Stimulated activated CD8-positive, alpha-beta memory T cell treated with anti-CD3 and anti-CD28 coated beads, Interleukin-15, amount 100 ng/mL, for 48 hours (primary cell): ENCODE data around the gene MRPL24.
"Not testable (repeated sequence)": the region's sequence is repeated elsewhere in the genome, so short reads cannot be mapped to it uniquely, and the experiment has no call there.

ENCODE experiments used
- DNase-seq, 2 donors: peaks; one replicate each; pipeline ENCODE4 v3.0.0-alpha.2; 2020; ENCODE audit warnings: low read depth in 2 of 2

MRPL24 gene

GRCh38 chr1:156740741-156741480, at the start of gene MRPL24:
Gene MRPL24, minus strand, starts transcription at chr1:156741088. Its CDS starts 2,384 bp downstream, at chr1:156738704.
- DNase-seq, result peak; percentile 95 to 96

GRCh38 chr1:156789621-156790318, 48.9 kb upstream of the MRPL24 start:
- no peak for DNase-seq

- DNase-seq, result no peak
Measured at GRCh38 chr1:156788136-156788535, 47.2 kb upstream of the MRPL24 start.

GRCh38 chr1:156786640-156787039, 45.8 kb upstream of the MRPL24 start:
- no peak for DNase-seq

GRCh38 chr1:156785458-156785857, 44.6 kb upstream of the MRPL24 start:
- DNase-seq, result no peak

GRCh38 chr1:156781585-156782186, 40.8 kb upstream of the MRPL24 start:
- no peak for DNase-seq

- DNase-seq, result no peak
Measured at GRCh38 chr1:156777573-156777972, 36.7 kb upstream of the MRPL24 start.

- DNase-seq, result no peak
Measured at GRCh38 chr1:156776942-156777341, 36.1 kb upstream of the MRPL24 start.

GRCh38 chr1:156775799-156776198, 34.9 kb upstream of the MRPL24 start:
- peak in 1 of 2 donors; percentile 2 for DNase-seq

- DNase-seq, result no peak
Measured at GRCh38 chr1:156773607-156774006, 32.7 kb upstream of the MRPL24 start.

GRCh38 chr1:156772728-156773497, 32.0 kb upstream of the MRPL24 start:
- DNase-seq, result no peak

GRCh38 chr1:156772222-156772621, 31.3 kb upstream of the MRPL24 start:
- DNase-seq, result no peak

- no peak for DNase-seq
Measured at GRCh38 chr1:156768610-156769295, 27.9 kb upstream of the MRPL24 start.

- DNase-seq, result no peak
Measured at GRCh38 chr1:156767879-156768604, 27.2 kb upstream of the MRPL24 start.

- peak; percentile 94 to 96 for DNase-seq
Measured at GRCh38 chr1:156767101-156767878, 26.4 kb upstream of the MRPL24 start, which contains the start of gene PRCC. Gene PRCC, plus strand, starts transcription at chr1:156767535. Its CDS starts 237 bp downstream, at chr1:156767772.

GRCh38 chr1:156766298-156767100, 25.6 kb upstream of the MRPL24 start:
- DNase-seq, result no peak

GRCh38 chr1:156765666-156766065, 24.8 kb upstream of the MRPL24 start:
- no peak for DNase-seq

- not testable (repeated sequence) for DNase-seq
Measured at GRCh38 chr1:156765136-156765535, 24.2 kb upstream of the MRPL24 start.

GRCh38 chr1:156760796-156761104, 19.9 kb upstream of the MRPL24 start:
- DNase-seq, result no peak
